GM23338 (cell line): Measurements from ENCODE around the gene RXRA. TPM values are rescaled to one million over a fixed set of nuclear protein-coding genes. Genes with fewer than 3 reads are reported as not detected.

ENCODE experiments used
- ATAC-seq: fragments of 200-7000 bp; cut with Tn5 transposase; 3 replicates; pipeline ENCODE4 v1.9.1; 2020
- DNase-seq: peaks from one replicate; pipeline ENCODE4 v3.0.0-alpha.2; 2015; ENCODE audit warnings: low spot score
- H2AFZ ChIP-seq: fragments of 200-600 bp; sonication (generic); 2 replicates; pipeline ENCODE4 v1.8.0; 2016; ENCODE audit warnings: antibody characterized with exemption, mild to moderate bottlenecking, moderate library complexity
- H3F3A ChIP-seq: fragments of 200-600 bp; sonication (generic); replicated peaks from 2 replicates; pipeline ENCODE4 v1.8.0; 2017; ENCODE audit warnings: antibody characterized with exemption, mixed run types, low read depth
- H3K27ac ChIP-seq: fragments of 200-600 bp; sonication (generic); 2 replicates; pipeline ENCODE4 v1.6.1; 2016; ENCODE audit warnings: low read depth
- H3K27me3 ChIP-seq: fragments of 200-600 bp; sonication (generic); 2 replicates; pipeline ENCODE4 v1.8.0; 2016; ENCODE audit warnings: mild to moderate bottlenecking, mixed run types, moderate library complexity; ENCODE audit not compliant: insufficient read depth
- H3K36me3 ChIP-seq: fragments of 200-600 bp; sonication (generic); 2 replicates; pipeline ENCODE4 v1.8.0; 2016; ENCODE audit warnings: mild to moderate bottlenecking; ENCODE audit not compliant: insufficient read depth
- H3K4me1 ChIP-seq: fragments of 200-600 bp; sonication (generic); 2 replicates; pipeline ENCODE4 v1.8.0; 2016; ENCODE audit warnings: mild to moderate bottlenecking, moderate library complexity; ENCODE audit not compliant: insufficient read depth
- H3K4me2 ChIP-seq: fragments of 200-600 bp; sonication (generic); 2 replicates; pipeline ENCODE4 v1.7.1; 2017; ENCODE audit warnings: mixed run types
- H3K4me3 ChIP-seq: fragments of 200-600 bp; sonication (generic); 2 replicates; pipeline ENCODE4 v1.6.1; 2016; ENCODE audit warnings: mixed run types
- H3K79me2 ChIP-seq: fragments of 200-600 bp; sonication (generic); replicated peaks from 2 replicates; pipeline ENCODE4 v1.8.0; 2017; ENCODE audit warnings: mild to moderate bottlenecking; ENCODE audit not compliant: insufficient read depth
- H3K9me2 ChIP-seq: fragments of 200-600 bp; sonication (generic); 2 replicates; pipeline ENCODE4 v1.8.0; 2017; ENCODE audit not compliant: insufficient read depth
- H4K20me1 ChIP-seq: fragments of 200-600 bp; sonication (generic); replicated peaks from 2 replicates; pipeline ENCODE4 v1.8.0; 2017; ENCODE audit warnings: mild to moderate bottlenecking; ENCODE audit not compliant: insufficient read depth
- H3K27ac Mint-ChIP-seq: 2 replicates; pipeline ENCODE4 v1.8.0; 2020; ENCODE audit warnings: inconsistent platforms, mild to moderate bottlenecking, moderate library complexity, mixed read lengths
- H3K27me3 Mint-ChIP-seq: 3 replicates; pipeline ENCODE4 v1.8.0; 2022; ENCODE audit warnings: low read depth, mild to moderate bottlenecking, moderate library complexity, mixed read lengths, inconsistent platforms; ENCODE audit not compliant: insufficient read depth, poor library complexity
- H3K36me3 Mint-ChIP-seq: 3 replicates; pipeline ENCODE4 v1.8.0; 2021; ENCODE audit warnings: low read depth, mild to moderate bottlenecking, inconsistent platforms, moderate library complexity, mixed read lengths
- H3K4me1 Mint-ChIP-seq: 3 replicates; pipeline ENCODE4 v1.8.0; 2020; ENCODE audit warnings: mild to moderate bottlenecking, inconsistent platforms, mixed read lengths
- H3K4me3 Mint-ChIP-seq: 3 replicates; pipeline ENCODE4 v1.8.0; 2021; ENCODE audit warnings: moderate library complexity, mild to moderate bottlenecking, inconsistent platforms, mixed read lengths
- H3K9me3 Mint-ChIP-seq: 3 replicates; pipeline ENCODE4 v1.8.0; 2020; ENCODE audit warnings: moderate library complexity, mild to moderate bottlenecking, inconsistent platforms, mixed read lengths
- CREB1 ChIP-seq: fragments of 250-450 bp; sonication (Bioruptor Pico); IDR thresholded peaks from 2 replicates; pipeline ENCODE4 v1.5.0; 2020; ENCODE audit warnings: low read depth, mild to moderate bottlenecking, moderate library complexity
- CTCF ChIP-seq, 2 experiments: fragments of 200-600 bp in 1 of 2; sonication (generic) in 1 of 2; conservative IDR thresholded peaks; 2 replicates each; pipeline versions ENCODE4 v1.5.1 to v1.6.1; 2016 to 2017; ENCODE audit warnings: antibody characterized with exemption in 2 of 2, low read depth in 2 of 2, mild to moderate bottlenecking in 2 of 2, moderate library complexity in 1 of 2
- ETS1 ChIP-seq: IDR thresholded peaks from 2 replicates; pipeline ENCODE4 v1.6.1; 2016; ENCODE audit warnings: antibody characterized with exemption
- EZH2 ChIP-seq: fragments of 200-600 bp; sonication (generic); IDR thresholded peaks from one replicate; pipeline ENCODE4 v1.8.0; 2017; ENCODE audit warnings: antibody characterized with exemption, mild to moderate bottlenecking, low read depth; ENCODE audit not compliant: unreplicated experiment
- EZH2phosphoT487 ChIP-seq: fragments of 200-600 bp; sonication (generic); IDR thresholded peaks from one replicate; pipeline ENCODE4 v1.8.1; 2018; ENCODE audit warnings: antibody characterized with exemption; ENCODE audit not compliant: unreplicated experiment
- JUNB ChIP-seq: IDR thresholded peaks from one replicate; pipeline ENCODE4 v1.6.1; 2016; ENCODE audit warnings: antibody characterized with exemption; ENCODE audit not compliant: unreplicated experiment
- NANOG ChIP-seq: IDR thresholded peaks from 2 replicates; pipeline ENCODE4 v1.6.1; 2016; ENCODE audit warnings: antibody characterized with exemption, borderline replicate concordance
- POLR2AphosphoS5 ChIP-seq: IDR thresholded peaks from 2 replicates; pipeline ENCODE4 v1.6.1; 2016; ENCODE audit warnings: antibody characterized with exemption, low read depth
- REST ChIP-seq: IDR thresholded peaks from one replicate; pipeline ENCODE4 v1.6.1; 2018; ENCODE audit warnings: antibody characterized with exemption; ENCODE audit not compliant: unreplicated experiment
- STAT1 ChIP-seq: IDR thresholded peaks from one replicate; pipeline ENCODE4 v1.6.1; 2016; ENCODE audit warnings: antibody characterized with exemption; ENCODE audit not compliant: unreplicated experiment
- ZNF114 ChIP-seq: fragments of 250-450 bp; sonication (Bioruptor Pico); IDR thresholded peaks from 2 replicates; pipeline ENCODE4 v1.5.0; 2020; ENCODE audit warnings: mild to moderate bottlenecking, moderate library complexity
- ZNF331 ChIP-seq: fragments of 250-450 bp; sonication (Bioruptor Pico); IDR thresholded peaks from 2 replicates; pipeline ENCODE4 v1.5.0; 2020; ENCODE audit warnings: low read depth, mild to moderate bottlenecking, moderate library complexity
- ZNF462 ChIP-seq: fragments of 250-450 bp; sonication (Bioruptor Pico); IDR thresholded peaks from 2 replicates; pipeline ENCODE4 v1.5.0; 2020; ENCODE audit warnings: mild to moderate bottlenecking, moderate library complexity
- polyA plus RNA-seq: library from polyadenylated mRNA; unstranded; fragments of >200 nt; fragmentation: Nextera tagmentation; extraction: Ambion mirVana; gene quantifications from 2 replicates; pipeline ENCODE4 v1.2.1, GENCODE V29; 2016
- total RNA-seq: library from RNA; depleted of rRNA; stranded (reverse); fragments of >200 nt; shearing (Covaris generic); gene quantifications from 2 replicates; pipeline ENCODE4 v1.2.3, GENCODE V29; 2014

Gene RXRA
- total and polyA plus RNA-seq, 2 experiments from 2014 or later, result 4.9 to 17.9 TPM

- TF ChIP-seq POLR2AphosphoS5 (no peak), ZNF114 (no peak), NANOG (no peak), CREB1 (CRISPR knock-in tag) (no peak), ZNF331 (no peak), ZNF462 (no peak), REST (no peak), STAT1 (no peak), JUNB (no peak), CTCF (conservative IDR thresholded peaks at IDR 0.05; ENCODE audit: low read depth in 2 of 2) (no peak), EZH2 (no peak), ETS1 (no peak), EZH2phosphoT487 (no peak)
- Histone ChIP-seq H3K36me3 (no peaks in the 10 kb centered on the region), H3K4me1 (no peaks in the 10 kb centered on the region), H2AFZ (no peak overlapping the region), H3K27me3 (no peaks in the 10 kb centered on the region), H3K79me2 (peaks cover 20% of the 10 kb centered on the region), H3K4me2 (no peak overlapping the region), H3K9me2 (no peaks in the 10 kb centered on the region), H3K4me3 (no peak overlapping the region), H3F3A (no peaks in the 10 kb centered on the region), H3K27ac (no peak overlapping the region), H4K20me1 (no peaks in the 10 kb centered on the region)
- DNase-seq (no peak), ATAC-seq (no peak)
- Mint-ChIP-seq H3K36me3 (peaks cover 4% of the 10 kb centered on the region; the same call in 2 of the 3 replicates), H3K4me3 (no peak overlapping the region), H3K27me3 (peaks cover 2% of the 10 kb centered on the region), H3K27ac (no peak overlapping the region; the same call in 1 of the 2 replicates), H3K4me1 (peaks cover 3% of the 10 kb centered on the region), H3K9me3 (peaks cover 8% of the 10 kb centered on the region; the same call in 2 of the 3 replicates)
These were observed 75.1 kb downstream of the RXRA start for GRCh38 chr9:134401391-134401790.
